GM18505 (cell line): Measurements from ENCODE around the gene PSMD14.

Experiments used
- ATAC-seq: cut with Tn5 transposase; IDR thresholded peaks from one replicate; pipeline ENCODE4 v1.9.1; 2021; ENCODE audit not compliant: unreplicated experiment
- POLR2A ChIP-seq: IDR thresholded peaks from 4 replicates; pipeline ENCODE4 v1.6.1; 2011; ENCODE audit warnings: borderline replicate concordance; ENCODE audit not compliant: insufficient read depth, insufficient read length; ENCODE audit errors: extremely low read depth

The PSMD14 gene

GRCh38 chr2:161423421-161424393 lies 115.5 kb downstream of the PSMD14 start:
- TF ChIP-seq POLR2A = no peak
- peak; percentile 38 for ATAC-seq

DNA sequence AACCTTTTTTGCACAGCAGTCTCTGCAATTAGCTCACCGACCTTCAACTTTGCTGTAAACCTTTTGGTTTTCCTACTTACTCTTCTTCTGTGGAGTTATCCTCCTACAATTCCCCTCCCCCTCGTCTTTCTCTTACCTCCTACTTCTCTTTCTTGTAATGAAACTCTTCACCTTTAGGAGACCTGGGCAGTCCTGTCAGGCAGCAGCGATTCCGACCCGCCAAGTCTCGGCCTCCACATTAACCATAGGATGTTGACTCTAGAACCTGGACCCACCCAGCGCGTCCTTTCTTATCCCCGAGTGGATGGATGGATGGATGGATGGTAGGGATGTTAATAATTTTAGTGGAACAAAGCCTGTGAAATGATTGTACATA lies 116.2 kb downstream of the PSMD14 start:
- TF ChIP-seq POLR2A = no peak
- ATAC-seq = no peak

- no peak for TF ChIP-seq POLR2A
- no peak for ATAC-seq
These were observed 116.9 kb downstream of the PSMD14 start for GRCh38 chr2:161424891-161425727.

- no peak for TF ChIP-seq POLR2A
- no peak for ATAC-seq
These were observed 117.7 kb downstream of the PSMD14 start for GRCh38 chr2:161425728-161426454.

- TF ChIP-seq POLR2A = no peak
- no peak for ATAC-seq
These were observed 118.3 kb downstream of the PSMD14 start for GRCh38 chr2:161426455-161426921.

GRCh38 chr2:161426922-161427663 lies 118.9 kb downstream of the PSMD14 start:
- no peak for ATAC-seq
- no peak for TF ChIP-seq POLR2A

DNA sequence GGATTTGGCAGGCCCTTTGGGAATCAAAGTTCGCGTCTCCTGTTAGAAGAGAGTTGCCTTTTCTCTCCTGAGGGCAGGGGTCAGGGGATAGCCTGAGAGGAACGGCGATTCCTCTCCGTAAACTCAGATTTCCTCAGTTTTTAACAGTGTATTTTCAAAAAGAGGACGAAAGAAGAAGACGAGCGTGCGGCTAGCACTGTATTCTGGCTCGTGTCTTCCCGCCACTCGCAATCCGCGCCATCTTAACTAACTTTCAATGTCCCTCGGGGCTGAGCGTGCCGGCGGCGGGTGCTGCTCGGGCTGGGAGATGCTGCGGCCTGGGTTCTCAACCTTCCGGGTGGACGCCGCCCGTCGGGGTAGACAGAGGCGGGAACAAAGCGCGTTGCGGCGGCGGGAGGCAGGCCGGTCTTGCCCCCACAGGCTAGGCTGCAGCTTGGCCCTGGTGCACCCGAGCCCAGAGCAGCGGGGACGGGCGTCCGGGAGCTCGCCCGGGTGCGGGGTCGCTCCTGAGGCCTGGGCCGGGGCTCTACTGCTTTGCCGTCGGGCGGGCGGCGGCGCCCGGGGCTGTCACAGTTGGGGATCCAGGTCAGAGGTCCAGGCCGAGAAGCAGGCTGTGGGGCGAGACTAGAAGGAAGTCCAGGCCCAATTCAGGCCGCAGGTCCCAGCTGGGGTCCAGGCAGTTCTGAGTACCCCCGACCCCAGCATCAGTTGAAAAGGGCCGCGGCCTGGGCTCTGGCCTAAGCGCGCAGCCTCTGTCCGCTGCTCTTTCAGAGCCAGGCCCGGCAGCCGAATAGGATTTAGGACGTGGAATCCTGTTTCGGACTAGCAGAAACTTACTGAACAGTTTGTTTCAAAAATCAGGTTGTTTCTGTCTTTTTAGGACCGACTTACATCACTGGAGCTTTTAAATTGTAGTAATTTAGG lies 119.7 kb downstream of the PSMD14 start:
- ATAC-seq = no peak
- TF ChIP-seq POLR2A = no peak

- no peak for TF ChIP-seq POLR2A
- ATAC-seq = no peak
These were observed 122.2 kb downstream of the PSMD14 start for GRCh38 chr2:161430386-161430785.

- no peak for TF ChIP-seq POLR2A
- no peak for ATAC-seq
These were observed 123.9 kb downstream of the PSMD14 start for GRCh38 chr2:161432107-161432506.

DNA sequence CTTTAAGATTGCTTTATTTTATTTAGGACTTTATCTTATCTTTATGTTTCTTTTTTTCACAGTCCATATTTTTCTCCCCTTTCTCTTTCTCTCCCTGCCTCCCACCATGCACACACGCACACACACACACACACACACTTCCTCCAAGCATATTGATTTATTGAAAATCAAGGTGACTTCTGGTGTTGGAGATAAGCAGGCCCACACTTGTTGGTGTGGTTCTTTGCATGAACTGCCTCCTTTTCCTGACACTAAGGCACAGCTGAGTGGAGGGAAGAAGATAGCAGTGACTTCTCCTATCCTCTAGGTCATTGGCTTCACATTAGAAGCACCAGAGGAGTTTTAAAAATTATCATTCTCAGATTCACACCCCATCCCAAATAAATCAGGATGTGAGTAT lies 125.9 kb downstream of the PSMD14 start:
- TF ChIP-seq POLR2A = no peak
- ATAC-seq = no peak

DNA sequence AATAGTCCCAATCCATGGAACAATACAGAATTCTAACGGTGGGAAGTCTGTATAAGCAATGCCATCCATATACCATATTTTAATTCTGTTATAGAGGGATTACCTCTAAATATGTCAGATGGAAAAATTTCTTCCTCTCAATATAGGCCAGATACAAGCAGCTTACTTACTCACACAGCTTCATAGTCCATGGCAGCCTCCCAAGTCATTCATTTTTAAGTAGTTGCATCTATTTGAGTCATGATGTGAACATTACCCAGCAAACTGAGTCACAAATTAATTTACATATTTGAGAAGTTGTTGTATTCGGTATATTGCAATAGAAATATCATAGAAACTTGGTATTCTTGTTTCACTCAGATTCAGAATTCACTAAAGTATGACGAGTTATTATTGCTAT lies 128.2 kb downstream of the PSMD14 start:
- no peak for TF ChIP-seq POLR2A
- ATAC-seq = no peak
